ENCODE measurements around the gene PPP2R2B.

PPP2R2B gene

GRCh38 chr5:146852089-146852488, 26.5 kb downstream of the PPP2R2B start:
- no peak for TF ChIP-seq CTCF (IDR thresholded peaks at IDR 0.05)
- Histone ChIP-seq H3K4me3 (no peak overlapping the region), H3K27ac (no peak overlapping the region)
- DNase-seq (ENCODE audit: low spot score), result no peak

DNA sequence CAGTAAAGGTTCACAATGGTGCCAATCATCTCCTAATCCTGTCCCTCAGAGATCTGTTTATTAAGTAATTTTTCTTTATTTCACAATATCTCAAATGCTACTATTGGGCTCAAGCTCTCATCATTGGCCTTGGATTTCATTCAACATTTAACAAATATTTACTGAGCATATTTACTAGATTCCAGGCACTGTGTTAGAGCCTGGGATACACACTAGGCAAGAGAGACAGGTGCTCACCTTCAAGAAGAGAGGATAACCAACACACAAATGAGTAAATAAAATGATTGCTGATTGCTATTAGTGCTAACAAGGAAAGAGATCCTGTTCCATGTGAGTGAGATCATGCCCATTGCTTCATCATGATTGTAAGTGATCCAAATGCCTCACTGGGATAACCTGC, 27.4 kb downstream of the PPP2R2B start:
- TF ChIP-seq CTCF (IDR thresholded peaks at IDR 0.05), result no peak
- Histone ChIP-seq H3K27ac (no peak overlapping the region), H3K4me3 (no peak overlapping the region)
- DNase-seq (ENCODE audit: low spot score), result no peak

DNA sequence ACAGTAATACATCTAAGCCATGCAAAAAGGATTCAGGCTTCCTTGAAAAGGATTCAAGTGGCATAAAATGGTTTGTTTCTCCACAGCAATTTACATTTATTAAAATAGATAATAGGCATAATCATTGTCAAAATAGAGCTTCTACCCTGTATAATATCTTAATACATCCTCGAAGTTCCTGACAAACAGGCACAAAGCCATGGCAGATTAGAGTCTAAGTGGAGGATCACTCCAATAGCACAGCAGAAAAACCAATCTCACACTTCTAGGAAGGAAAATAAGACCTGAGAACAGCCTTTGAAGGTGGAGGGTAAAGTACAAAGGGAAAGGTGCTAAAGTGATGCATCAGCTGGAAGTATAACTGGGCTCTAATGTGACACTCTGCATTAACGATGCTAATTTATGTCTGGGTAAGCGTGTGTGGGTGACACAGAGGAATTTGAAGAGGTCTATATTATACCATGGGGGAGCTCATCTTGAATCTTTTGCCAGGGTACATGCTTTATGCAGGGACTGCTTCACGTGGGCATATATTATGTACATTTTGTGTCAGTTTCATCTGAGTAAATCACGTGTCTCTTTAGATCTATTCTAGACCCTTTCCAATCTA, 28.8 kb downstream of the PPP2R2B start:
- no peak for TF ChIP-seq CTCF (IDR thresholded peaks at IDR 0.05)
- no peak for DNase-seq (ENCODE audit: low spot score)
- H3K4me3 ChIP-seq, result no peak overlapping the region
- H3K27ac ChIP-seq, result no peak overlapping the region

DNA sequence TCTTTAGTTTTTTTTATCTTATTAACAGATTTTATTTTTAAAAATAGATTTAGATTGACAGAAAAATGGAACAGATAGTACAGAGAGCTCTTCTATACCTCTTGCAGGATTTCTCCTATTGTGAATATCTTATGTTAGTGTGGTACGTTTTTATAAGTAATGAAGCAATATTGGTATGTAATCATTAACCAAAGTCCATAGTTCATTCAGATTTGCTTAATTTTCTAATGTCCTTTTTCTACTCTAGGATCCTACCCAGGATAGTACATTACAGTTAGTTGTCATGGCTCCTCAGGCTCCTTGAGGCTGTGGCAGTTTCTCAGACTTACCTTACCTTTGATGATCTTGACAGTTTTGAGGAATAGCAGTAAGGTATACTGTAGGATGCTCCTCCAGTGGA, 30.4 kb downstream of the PPP2R2B start:
- no peak for TF ChIP-seq CTCF (IDR thresholded peaks at IDR 0.05)
- no peak overlapping the region for H3K4me3 ChIP-seq
- H3K27ac ChIP-seq, result no peak overlapping the region
- no peak for DNase-seq (ENCODE audit: low spot score)

- H3K4me3 ChIP-seq, result no peak overlapping the region
- no peak for DNase-seq (ENCODE audit: low spot score)
Measured at GRCh38 chr5:146840016-146840415, 38.5 kb downstream of the PPP2R2B start.

GRCh38 chr5:146836226-146836842, 42.2 kb downstream of the PPP2R2B start:
- DNase-seq (ENCODE audit: low spot score), result no peak
- no peak overlapping the region for H3K27ac ChIP-seq
- no peak overlapping the region for H3K4me3 ChIP-seq
- no peak for TF ChIP-seq CTCF (IDR thresholded peaks at IDR 0.05)

More at GRCh38 chr5:146840016-146840415, 38.5 kb downstream of the PPP2R2B start:
- no peak for TF ChIP-seq CTCF (IDR thresholded peaks at IDR 0.05)
- H3K27ac ChIP-seq, result no peak overlapping the region
